Measurements from ENCODE around the gene TWSG1. TPM values are rescaled to one million over a fixed set of nuclear protein-coding genes. Genes with fewer than 3 reads are reported as not detected.

The TWSG1 gene
- total and polyA plus RNA-seq, 2 of the 13 experiments (the other 11 are each of a cell fraction or from before 2014, with no cell fraction given): 6.6 to 9.4 TPM

DNA sequence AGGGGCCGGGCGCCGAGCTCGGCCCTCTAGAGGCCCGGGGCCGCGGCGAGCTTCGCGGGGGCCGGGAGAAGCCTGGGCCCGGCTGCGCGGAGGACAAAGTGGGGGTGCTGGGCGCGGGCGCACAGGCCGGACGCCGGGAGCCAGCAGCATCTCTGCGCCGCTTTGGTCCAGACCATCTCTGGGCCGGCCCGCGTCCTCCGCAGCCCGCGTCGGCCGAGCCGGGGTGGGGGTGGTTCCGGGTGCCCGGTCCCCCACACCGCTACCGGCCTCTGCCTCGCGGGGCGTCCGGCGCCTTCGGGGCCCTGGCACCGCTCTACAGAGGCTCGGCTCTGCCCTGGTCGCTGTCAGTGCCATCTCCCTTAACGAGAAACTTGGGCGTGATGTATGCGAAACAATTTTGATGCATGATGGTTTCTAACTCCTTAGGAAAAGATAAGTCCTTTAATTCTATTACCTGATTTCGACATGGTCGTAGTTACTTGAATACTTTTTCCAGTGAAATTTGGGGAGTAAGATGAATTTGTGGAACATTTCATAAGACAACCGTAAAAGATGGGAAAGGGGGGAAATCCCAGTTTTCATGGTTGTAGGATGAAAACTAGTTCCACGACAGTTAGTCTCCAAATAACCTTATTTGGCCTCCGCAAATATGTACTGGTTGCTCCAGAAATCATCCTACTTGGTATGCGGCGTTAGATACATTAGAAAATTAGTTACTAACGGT, 562 bp downstream of the TWSG1 start (continued):
- no peak for TF ChIP-seq ZNF772 (CRISPR knock-in tag; IDR thresholded peaks at IDR 0.05)
- TF ChIP-seq ZBTB8A (CRISPR knock-in tag; IDR thresholded peaks at IDR 0.05; ENCODE audit: borderline replicate concordance, low read depth): no peak
- TF ChIP-seq ZFP36L1 (CRISPR knock-in tag; IDR thresholded peaks at IDR 0.05): no peak
- TF ChIP-seq MYNN (CRISPR knock-in tag; IDR thresholded peaks at IDR 0.05; ENCODE audit: low read depth): no peak
- TF ChIP-seq ZNF563 (CRISPR knock-in tag; IDR thresholded peaks at IDR 0.05): peak; percentile 77
- no peak for TF ChIP-seq MTA1 (CRISPR knock-in tag; IDR thresholded peaks at IDR 0.05; ENCODE audit: borderline replicate concordance)
- TF ChIP-seq ZNF549 (CRISPR knock-in tag; IDR thresholded peaks at IDR 0.05): 0 out of 2 replicates have a peak, but pooled peaks have one; percentile 32
- 0 out of 2 replicates have a peak, but pooled peaks have one; percentile 37 for TF ChIP-seq ZNF441 (CRISPR knock-in tag; IDR thresholded peaks at IDR 0.05; ENCODE audit: borderline replicate concordance)
- TF ChIP-seq XRCC5 (optimal IDR thresholded peaks at IDR 0.05; ENCODE audit: low read length): no peak
- no peak for TF ChIP-seq MLLT10 (CRISPR knock-in tag; IDR thresholded peaks at IDR 0.05)
- no peak for TF ChIP-seq GATA4 (IDR thresholded peaks at IDR 0.05; ENCODE audit: borderline replicate concordance, low read depth)
- TF ChIP-seq ZNF382 (CRISPR knock-in tag; IDR thresholded peaks at IDR 0.05; ENCODE audit: borderline replicate concordance): no peak
- TF ChIP-seq HCFC1 (IDR thresholded peaks at IDR 0.05; ENCODE audit: low read depth, low read length): no peak
- TF ChIP-seq, protein P1, sequence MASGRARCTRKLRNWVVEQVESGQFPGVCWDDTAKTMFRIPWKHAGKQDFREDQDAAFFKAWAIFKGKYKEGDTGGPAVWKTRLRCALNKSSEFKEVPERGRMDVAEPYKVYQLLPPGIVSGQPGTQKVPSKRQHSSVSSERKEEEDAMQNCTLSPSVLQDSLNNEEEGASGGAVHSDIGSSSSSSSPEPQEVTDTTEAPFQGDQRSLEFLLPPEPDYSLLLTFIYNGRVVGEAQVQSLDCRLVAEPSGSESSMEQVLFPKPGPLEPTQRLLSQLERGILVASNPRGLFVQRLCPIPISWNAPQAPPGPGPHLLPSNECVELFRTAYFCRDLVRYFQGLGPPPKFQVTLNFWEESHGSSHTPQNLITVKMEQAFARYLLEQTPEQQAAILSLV (CRISPR knock-in tag; IDR thresholded peaks at IDR 0.05; ENCODE audit: borderline replicate concordance): no peak
- no peak for TF ChIP-seq ZNF720 (CRISPR knock-in tag; IDR thresholded peaks at IDR 0.05)
- TF ChIP-seq, protein P2, sequence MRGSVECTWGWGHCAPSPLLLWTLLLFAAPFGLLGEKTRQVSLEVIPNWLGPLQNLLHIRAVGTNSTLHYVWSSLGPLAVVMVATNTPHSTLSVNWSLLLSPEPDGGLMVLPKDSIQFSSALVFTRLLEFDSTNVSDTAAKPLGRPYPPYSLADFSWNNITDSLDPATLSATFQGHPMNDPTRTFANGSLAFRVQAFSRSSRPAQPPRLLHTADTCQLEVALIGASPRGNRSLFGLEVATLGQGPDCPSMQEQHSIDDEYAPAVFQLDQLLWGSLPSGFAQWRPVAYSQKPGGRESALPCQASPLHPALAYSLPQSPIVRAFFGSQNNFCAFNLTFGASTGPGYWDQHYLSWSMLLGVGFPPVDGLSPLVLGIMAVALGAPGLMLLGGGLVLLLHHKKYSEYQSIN (CRISPR knock-in tag; IDR thresholded peaks at IDR 0.05; ENCODE audit: borderline replicate concordance): no peak
- TF ChIP-seq, protein P3, sequence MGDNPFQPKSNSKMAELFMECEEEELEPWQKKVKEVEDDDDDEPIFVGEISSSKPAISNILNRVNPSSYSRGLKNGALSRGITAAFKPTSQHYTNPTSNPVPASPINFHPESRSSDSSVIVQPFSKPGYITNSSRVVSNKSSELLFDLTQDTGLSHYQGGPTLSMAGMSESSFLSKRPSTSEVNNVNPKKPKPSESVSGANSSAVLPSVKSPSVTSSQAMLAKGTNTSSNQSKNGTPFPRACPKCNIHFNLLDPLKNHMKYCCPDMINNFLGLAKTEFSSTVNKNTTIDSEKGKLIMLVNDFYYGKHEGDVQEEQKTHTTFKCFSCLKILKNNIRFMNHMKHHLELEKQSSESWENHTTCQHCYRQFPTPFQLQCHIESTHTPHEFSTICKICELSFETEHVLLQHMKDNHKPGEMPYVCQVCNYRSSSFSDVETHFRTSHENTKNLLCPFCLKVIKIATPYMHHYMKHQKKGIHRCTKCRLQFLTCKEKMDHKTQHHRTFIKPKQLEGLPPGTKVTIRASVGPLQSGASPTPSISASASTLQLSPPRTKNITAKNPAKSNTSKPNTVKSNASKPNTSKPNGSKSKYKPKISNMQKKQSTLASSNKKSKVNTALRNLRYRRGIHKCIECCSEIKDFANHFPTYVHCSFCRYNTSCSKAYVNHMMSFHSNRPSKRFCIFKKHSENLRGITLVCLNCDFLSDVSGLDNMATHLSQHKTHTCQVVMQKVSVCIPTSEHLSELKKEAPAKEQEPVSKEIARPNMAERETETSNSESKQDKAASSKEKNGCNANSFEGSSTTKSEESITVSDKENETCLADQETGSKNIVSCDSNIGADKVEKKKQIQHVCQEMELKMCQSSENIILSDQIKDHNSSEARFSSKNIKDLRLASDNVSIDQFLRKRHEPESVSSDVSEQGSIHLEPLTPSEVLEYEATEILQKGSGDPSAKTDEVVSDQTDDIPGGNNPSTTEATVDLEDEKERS (CRISPR knock-in tag; IDR thresholded peaks at IDR 0.05): no peak
- TF ChIP-seq, protein P4, sequence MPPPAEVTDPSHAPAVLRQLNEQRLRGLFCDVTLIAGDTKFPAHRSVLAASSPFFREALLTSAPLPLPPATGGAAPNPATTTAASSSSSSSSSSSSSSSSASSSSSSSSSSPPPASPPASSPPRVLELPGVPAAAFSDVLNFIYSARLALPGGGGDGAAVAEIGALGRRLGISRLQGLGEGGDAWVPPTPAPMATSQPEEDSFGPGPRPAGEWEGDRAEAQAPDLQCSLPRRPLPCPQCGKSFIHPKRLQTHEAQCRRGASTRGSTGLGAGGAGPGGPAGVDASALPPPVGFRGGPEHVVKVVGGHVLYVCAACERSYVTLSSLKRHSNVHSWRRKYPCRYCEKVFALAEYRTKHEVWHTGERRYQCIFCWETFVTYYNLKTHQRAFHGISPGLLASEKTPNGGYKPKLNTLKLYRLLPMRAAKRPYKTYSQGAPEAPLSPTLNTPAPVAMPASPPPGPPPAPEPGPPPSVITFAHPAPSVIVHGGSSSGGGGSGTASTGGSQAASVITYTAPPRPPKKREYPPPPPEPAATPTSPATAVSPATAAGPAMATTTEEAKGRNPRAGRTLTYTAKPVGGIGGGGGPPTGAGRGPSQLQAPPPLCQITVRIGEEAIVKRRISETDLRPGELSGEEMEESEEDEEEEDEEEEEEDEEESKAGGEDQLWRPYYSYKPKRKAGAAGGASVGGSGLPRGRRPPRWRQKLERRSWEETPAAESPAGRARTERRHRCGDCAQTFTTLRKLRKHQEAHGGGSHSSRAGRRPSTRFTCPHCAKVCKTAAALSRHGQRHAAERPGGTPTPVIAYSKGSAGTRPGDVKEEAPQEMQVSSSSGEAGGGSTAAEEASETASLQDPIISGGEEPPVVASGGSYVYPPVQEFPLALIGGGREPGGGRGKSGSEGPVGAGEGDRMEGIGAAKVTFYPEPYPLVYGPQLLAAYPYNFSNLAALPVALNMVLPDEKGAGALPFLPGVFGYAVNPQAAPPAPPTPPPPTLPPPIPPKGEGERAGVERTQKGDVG (CRISPR knock-in tag; IDR thresholded peaks at IDR 0.05; ENCODE audit: borderline replicate concordance): no peak
- 0 out of 2 replicates have a peak, but pooled peaks have one; percentile 41 for TF ChIP-seq ARNT2 (CRISPR knock-in tag; IDR thresholded peaks at IDR 0.05; ENCODE audit: low read depth)
- TF ChIP-seq ZNF605 (CRISPR knock-in tag; IDR thresholded peaks at IDR 0.05): no peak
- TF ChIP-seq HNF4G (IDR thresholded peaks at IDR 0.05; ENCODE audit: borderline replicate concordance, low read depth, low read length): no peak
- TF ChIP-seq HNF4G (CRISPR knock-in tag; IDR thresholded peaks at IDR 0.05; ENCODE audit: borderline replicate concordance, low read depth): no peak

Measured in HepG2 (cell line).